Keratinocyte (primary cell): ENCODE results near the gene ABI2. TPM values are rescaled to one million over a fixed set of nuclear protein-coding genes. Genes with fewer than 3 reads are reported as not detected.

Experiments used
- DNase-seq: peaks from one replicate; pipeline ENCODE4 v3.0.0-alpha.2; 2011; ENCODE audit warnings: low read depth, missing footprints, low spot score
- FAIRE-seq: peaks from 2 replicates; lab custom pipeline; 2011; peaks lifted over from hg19 to GRCh38; lab: Jason Lieb, UNC
- H2AFZ ChIP-seq: 2 replicates; pipeline ENCODE4 v1.6.0; 2012; ENCODE audit warnings: low read length, control low read depth, inconsistent platforms; ENCODE audit not compliant: control insufficient read depth
- H3K27ac ChIP-seq: 2 replicates; pipeline ENCODE4 v1.5.1; 2011; ENCODE audit warnings: low read length; ENCODE audit not compliant: control insufficient read depth, insufficient read depth
- H3K27me3 ChIP-seq: 3 replicates; pipeline ENCODE4 v1.6.0; 2011; ENCODE audit warnings: low read length; ENCODE audit not compliant: control insufficient read depth, insufficient read depth; ENCODE audit errors: extremely low read depth
- H3K36me3 ChIP-seq, 2 experiments: 2 replicates in 1 of 2; 3 replicates in 1 of 2; pipeline ENCODE4 v1.5.1; 2011; ENCODE audit warnings: low read length in 2 of 2, mild to moderate bottlenecking in 1 of 2; ENCODE audit not compliant: control insufficient read depth in 2 of 2, insufficient read depth in 2 of 2; ENCODE audit errors: extremely low read depth in 1 of 2
- H3K4me1 ChIP-seq: 3 replicates; pipeline ENCODE4 v1.5.1; 2011; ENCODE audit warnings: low read length; ENCODE audit not compliant: control insufficient read depth, insufficient read depth; ENCODE audit errors: extremely low read depth
- H3K4me2 ChIP-seq: 3 replicates; pipeline ENCODE4 v1.6.0; 2011; ENCODE audit warnings: low read depth, low read length; ENCODE audit not compliant: control insufficient read depth, insufficient read depth; ENCODE audit errors: extremely low read depth
- H3K4me3 ChIP-seq, 3 experiments: fragments of 200-600 bp in 1 of 3; sonication (generic) in 1 of 3; 2 replicates in 2 of 3; 3 replicates in 1 of 3; pipeline ENCODE4 v1.5.1; 2011 to 2016; ENCODE audit warnings: low read length in 3 of 3, mild to moderate bottlenecking in 3 of 3, control low read depth in 2 of 3, inconsistent platforms in 1 of 3, low read depth in 1 of 3, mixed read lengths in 1 of 3, mixed run types in 1 of 3, moderate library complexity in 1 of 3; ENCODE audit not compliant: control insufficient read depth in 2 of 3, insufficient read depth in 2 of 3; ENCODE audit errors: extremely low read depth in 1 of 3
- H3K79me2 ChIP-seq: 2 replicates; pipeline ENCODE4 v1.6.0; 2012; ENCODE audit warnings: low read length; ENCODE audit not compliant: control insufficient read depth, insufficient read depth
- H3K9ac ChIP-seq: 3 replicates; pipeline ENCODE4 v1.6.0; 2011; ENCODE audit warnings: low read length; ENCODE audit not compliant: control insufficient read depth, insufficient read depth; ENCODE audit errors: extremely low read depth
- H3K9me1 ChIP-seq: 3 replicates; pipeline ENCODE4 v1.6.0; 2011; ENCODE audit warnings: low read length; ENCODE audit not compliant: control insufficient read depth, insufficient read depth; ENCODE audit errors: extremely low read depth
- H3K9me3 ChIP-seq: 2 replicates; pipeline ENCODE4 v1.5.1; 2012; ENCODE audit warnings: low read depth, low read length; ENCODE audit not compliant: control insufficient read depth
- H4K20me1 ChIP-seq: 3 replicates; pipeline ENCODE4 v1.6.0; 2011; ENCODE audit warnings: low read length; ENCODE audit not compliant: control insufficient read depth, insufficient read depth; ENCODE audit errors: extremely low read depth
- CTCF ChIP-seq, 3 experiments: IDR thresholded peaks in 1 of 3; conservative IDR thresholded peaks in 1 of 3; optimal IDR thresholded peaks in 1 of 3; 2 replicates in 2 of 3; 3 replicates in 1 of 3; pipeline versions ENCODE3 to v1.5.1; 2011; ENCODE audit warnings: low read length in 3 of 3, mild to moderate bottlenecking in 3 of 3, moderate library complexity in 2 of 3, control low read depth in 1 of 3, inconsistent platforms in 1 of 3; ENCODE audit not compliant: insufficient read depth in 2 of 3; ENCODE audit errors: extremely low read depth in 1 of 3
- EZH2 ChIP-seq: IDR thresholded peaks from one replicate; pipeline ENCODE4 v1.6.1; 2012; ENCODE audit warnings: inconsistent platforms, mild to moderate bottlenecking, low read length, moderate library complexity
- dilution Hi-C: fragments of 300-500 bp; cut with MboI; formaldehyde crosslinking; loops from one replicate; pipeline ENCODE4 v1.7.0; 2020; ENCODE audit warnings: low sequenced_read_pairs; ENCODE audit not compliant: extremely low pct_ligation_motif_present
- polyA plus RNA-seq, 5 experiments: library from polyadenylated mRNA; depleted of rRNA in 3 of 5; stranded (reverse) in 3 of 5; stranded (forward) in 1 of 5; unstranded in 1 of 5; fragments of >200 nt; gene quantifications; 1 replicate in 1 of 5; 2 replicates in 3 of 5; 3 replicates in 1 of 5; pipeline versions ENCODE4 v1.2.1 to v1.2.3, GENCODE V29; 2011 to 2012; ENCODE audit warnings: missing spikeins in 2 of 5, low read depth in 1 of 5, low replicate concordance in 1 of 5

The ABI2 gene
- polyA plus RNA-seq, 1 donor (not counting 4 experiments of a cell fraction or from before 2014, with no cell fraction given) = 12.9 TPM

- TF ChIP-seq CTCF (optimal IDR thresholded peaks at IDR 0.05 in 1 of 3, IDR thresholded peaks at IDR 0.05 in 1 of 3, conservative IDR thresholded peaks at IDR 0.05 in 1 of 3; ENCODE audit: extremely low read depth in 1 of 3, insufficient read depth in 2 of 3, low read length in 3 of 3) (no peak), EZH2 (no peak)
- DNase-seq = no peak
- Histone ChIP-seq H2AFZ (no peak overlapping the region), H3K4me1 (no peaks in the 10 kb centered on the region), H3K4me2 (no peak overlapping the region), H3K79me2 (no peaks in the 10 kb centered on the region), H3K4me3 (no peak overlapping the region), H4K20me1 (no peaks in the 10 kb centered on the region), H3K9me1 (no peaks in the 10 kb centered on the region), H3K27me3 (no peaks in the 10 kb centered on the region), H3K9ac (no peak overlapping the region), H3K36me3 (peaks cover 6 to 11% of the 10 kb centered on the region in 2 experiments), H3K27ac (no peak overlapping the region), H3K9me3 (no peaks in the 10 kb centered on the region)
- dilution Hi-C loops = no loop called here
- no peak for FAIRE-seq
These were observed 116.5 kb downstream of the ABI2 start for GRCh38 chr2:203444738-203445137.

- H3K9me3 ChIP-seq = no peaks in the 10 kb centered on the region
- H3K9me1 ChIP-seq = no peaks in the 10 kb centered on the region
- no peak overlapping the region for H2AFZ ChIP-seq
- FAIRE-seq = no peak
- no peaks in the 10 kb centered on the region for H3K27me3 ChIP-seq
- H3K27ac ChIP-seq = no peak overlapping the region
- DNase-seq = no peak
- H3K79me2 ChIP-seq = no peaks in the 10 kb centered on the region
- no peak overlapping the region for H3K9ac ChIP-seq
- H3K4me1 ChIP-seq = peaks cover under 1% of the 10 kb centered on the region
- dilution Hi-C loops = no loop called here
- H4K20me1 ChIP-seq = no peaks in the 10 kb centered on the region
- H3K36me3 ChIP-seq = peaks cover 6 to 9% of the 10 kb centered on the region in 2 experiments
- H3K4me3 ChIP-seq = no peak overlapping the region
- TF ChIP-seq CTCF (optimal IDR thresholded peaks at IDR 0.05 in 1 of 3, IDR thresholded peaks at IDR 0.05 in 1 of 3, conservative IDR thresholded peaks at IDR 0.05 in 1 of 3; ENCODE audit: extremely low read depth in 1 of 3, insufficient read depth in 2 of 3, low read length in 3 of 3) (no peak), EZH2 (no peak)
- H3K4me2 ChIP-seq = no peak overlapping the region
These were observed 117.9 kb downstream of the ABI2 start for GRCh38 chr2:203446071-203446481.
